Activated CD4-positive, alpha-beta T cell treated with anti-CD3 and anti-CD28 coated beads for 24 hours (primary cell): ENCODE results near the gene TPH2.

Experiments used
- DNase-seq, 2 donors: peaks; one replicate each; pipeline ENCODE4 v3.0.0-alpha.2; 2020; ENCODE audit warnings: low read depth in 2 of 2

Gene TPH2

GRCh38 chr12:71938728-71939385 lies at the start of gene TPH2:
TSS of gene TPH2 (plus strand) at chr12:71938845. CDS start at chr12:71938987, 142 bp downstream.
- peak; percentile 1 to 22 for DNase-seq

- DNase-seq, result no peak
These were observed 48.2 kb upstream of the TPH2 start for GRCh38 chr12:71890475-71890874.

GRCh38 chr12:71892059-71892458 lies 46.6 kb upstream of the TPH2 start:
- no peak for DNase-seq

GRCh38 chr12:71896205-71896882 lies 42.3 kb upstream of the TPH2 start:
- DNase-seq, result no peak

- DNase-seq, result no peak
These were observed 38.6 kb upstream of the TPH2 start for GRCh38 chr12:71900091-71900490.

GRCh38 chr12:71904629-71905028 lies 34.0 kb upstream of the TPH2 start:
- DNase-seq, result no peak

- DNase-seq, result no peak
These were observed 3.1 kb upstream of the TPH2 start for GRCh38 chr12:71935594-71935993.

GRCh38 chr12:71940068-71940467 lies 1.4 kb downstream of the TPH2 start:
- no peak for DNase-seq

- no peak for DNase-seq
These were observed 2.5 kb downstream of the TPH2 start for GRCh38 chr12:71941174-71941573.

- DNase-seq, result no peak
These were observed 3.6 kb downstream of the TPH2 start for GRCh38 chr12:71942259-71942658.

GRCh38 chr12:71942703-71943102 lies 4.1 kb downstream of the TPH2 start:
- DNase-seq, result no peak

- no peak for DNase-seq
These were observed 6.5 kb downstream of the TPH2 start for GRCh38 chr12:71945121-71945520.

- no peak for DNase-seq
These were observed 7.2 kb downstream of the TPH2 start for GRCh38 chr12:71945883-71946282.

GRCh38 chr12:71947645-71948105 lies 9.0 kb downstream of the TPH2 start:
- DNase-seq, result no peak

GRCh38 chr12:71948390-71948789 lies 9.7 kb downstream of the TPH2 start:
- DNase-seq, result no peak

- no peak for DNase-seq
These were observed 11.0 kb downstream of the TPH2 start for GRCh38 chr12:71949646-71950045.

GRCh38 chr12:71950404-71950803 lies 11.8 kb downstream of the TPH2 start:
- DNase-seq, result no peak

GRCh38 chr12:71950819-71951218 lies 12.2 kb downstream of the TPH2 start:
- no peak for DNase-seq

GRCh38 chr12:71954083-71954778 lies 15.6 kb downstream of the TPH2 start:
- DNase-seq, result no peak

- no peak for DNase-seq
These were observed 16.2 kb downstream of the TPH2 start for GRCh38 chr12:71954861-71955260.

GRCh38 chr12:71955970-71956369 lies 17.3 kb downstream of the TPH2 start:
- no peak for DNase-seq

GRCh38 chr12:71958056-71958455 lies 19.4 kb downstream of the TPH2 start:
- DNase-seq, result no peak

GRCh38 chr12:71958457-71958856 lies 19.8 kb downstream of the TPH2 start:
- DNase-seq, result no peak
